ENCODE results near the gene RGS4. TPM values are rescaled to one million over a fixed set of nuclear protein-coding genes. Genes with fewer than 3 reads are reported as not detected.

RGS4 gene
- total and polyA plus RNA-seq, 2 of the 13 experiments (the other 11 are each of a cell fraction or from before 2014, with no cell fraction given), result not detected

DNA sequence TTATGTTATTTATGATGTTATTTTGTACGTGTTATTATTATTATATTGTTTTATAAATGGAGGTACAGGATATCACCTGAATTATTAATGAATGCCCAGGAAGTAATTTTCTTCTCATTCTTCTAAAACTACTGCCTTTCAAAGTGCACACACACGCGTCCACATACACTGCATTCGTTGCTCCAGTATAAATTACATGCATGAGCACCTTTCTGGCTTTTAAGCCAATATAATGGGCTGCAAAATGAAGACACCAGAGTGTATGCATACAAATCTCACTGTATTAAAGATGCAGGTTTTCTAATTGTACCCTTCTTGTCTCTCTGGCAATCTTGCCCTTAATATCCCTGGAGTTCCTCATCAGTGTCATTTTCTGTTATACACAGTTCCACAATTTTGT, 6.9 kb downstream of the RGS4 start:
- FAIRE-seq (no peak), ATAC-seq (no peak), DNase-seq (ENCODE audit: low spot score) (no peak)
- Histone ChIP-seq H3K9ac (ENCODE audit: insufficient read depth, low read depth, low read length) (no peak overlapping the region), H3K9me3 (ENCODE audit: low read length) (no peaks in the 10 kb centered on the region), H2AFZ (ENCODE audit: low read length) (no peak overlapping the region), H3K4me3 (replicated peaks in 1 of 3; ENCODE audit: insufficient read depth in 1 of 3, low read depth in 2 of 3, low read length in 3 of 3) (no peak overlapping the region), H3K4me2 (ENCODE audit: low read depth, low read length) (no peak overlapping the region), H3K27ac (ENCODE audit: extremely low read length, insufficient read depth, low read length) (no peak overlapping the region), H3K4me1 (ENCODE audit: insufficient read depth, low read length) (no peaks in the 10 kb centered on the region), H3K36me3 (replicated peaks in 1 of 2; ENCODE audit: control insufficient read depth in 1 of 2, insufficient read depth in 2 of 2, low read length in 2 of 2) (no peaks in the 10 kb centered on the region), H3K27me3 (ENCODE audit: control insufficient read depth in 1 of 2, insufficient read depth in 2 of 2, low read length in 2 of 2) (no peaks in the 10 kb centered on the region), H3K79me2 (ENCODE audit: insufficient read depth, low read length) (no peaks in the 10 kb centered on the region), H4K20me1 (ENCODE audit: insufficient read depth, low read length) (no peaks in the 10 kb centered on the region)
- ChIA-PET POLR2A (no interaction called here), CTCF (ENCODE audit: low intra/inter-chr PET ratio, low total read pairs) (no interaction called here)
- in situ Hi-C loops (cut with HindIII; ENCODE audit: extremely low pct_ligation_motif_present, low pct_unique_long_range_greater_than_20kb) (loop anchor here (10.0 kb wide), 1 partner anchor 191 kb away; no protein-coding TSS in a partner anchor), intact Hi-C loops (cut with micrococcal nuclease; ENCODE audit: unreplicated experiment) (no loop called here)
- no TSS peak for BruUV-seq (replicated peaks)
- 5% methylated on average over 4 of the region's 4 CpGs for WGBS (ENCODE audit: low lambda C conversion rate)
- TF ChIP-seq ZBTB3 (CRISPR knock-in tag; IDR thresholded peaks at IDR 0.05; ENCODE audit: borderline replicate concordance, low read depth) (no peak), MAFF (IDR thresholded peaks at IDR 0.05; ENCODE audit: low read depth, low read length) (no peak), ZNF841 (CRISPR knock-in tag; IDR thresholded peaks at IDR 0.05; ENCODE audit: borderline replicate concordance) (no peak), KMT2B (CRISPR knock-in tag; IDR thresholded peaks at IDR 0.05) (no peak), XRCC5 (optimal IDR thresholded peaks at IDR 0.05; ENCODE audit: low read length) (no peak), ZKSCAN1 (IDR thresholded peaks at IDR 0.05; ENCODE audit: low read length) (no peak), ZNF292 (CRISPR knock-in tag; IDR thresholded peaks at IDR 0.05; ENCODE audit: borderline replicate concordance, low read depth) (no peak), HNRNPL (IDR thresholded peaks at IDR 0.05; ENCODE audit: low read depth, low read length) (no peak)
- TF ChIP-seq, protein P1, sequence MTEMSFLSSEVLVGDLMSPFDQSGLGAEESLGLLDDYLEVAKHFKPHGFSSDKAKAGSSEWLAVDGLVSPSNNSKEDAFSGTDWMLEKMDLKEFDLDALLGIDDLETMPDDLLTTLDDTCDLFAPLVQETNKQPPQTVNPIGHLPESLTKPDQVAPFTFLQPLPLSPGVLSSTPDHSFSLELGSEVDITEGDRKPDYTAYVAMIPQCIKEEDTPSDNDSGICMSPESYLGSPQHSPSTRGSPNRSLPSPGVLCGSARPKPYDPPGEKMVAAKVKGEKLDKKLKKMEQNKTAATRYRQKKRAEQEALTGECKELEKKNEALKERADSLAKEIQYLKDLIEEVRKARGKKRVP (CRISPR knock-in tag; IDR thresholded peaks at IDR 0.05), result no peak
- TF ChIP-seq, protein P2, sequence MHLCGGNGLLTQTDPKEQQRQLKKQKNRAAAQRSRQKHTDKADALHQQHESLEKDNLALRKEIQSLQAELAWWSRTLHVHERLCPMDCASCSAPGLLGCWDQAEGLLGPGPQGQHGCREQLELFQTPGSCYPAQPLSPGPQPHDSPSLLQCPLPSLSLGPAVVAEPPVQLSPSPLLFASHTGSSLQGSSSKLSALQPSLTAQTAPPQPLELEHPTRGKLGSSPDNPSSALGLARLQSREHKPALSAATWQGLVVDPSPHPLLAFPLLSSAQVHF (CRISPR knock-in tag; IDR thresholded peaks at IDR 0.05), result no peak
- TF ChIP-seq, protein P3, sequence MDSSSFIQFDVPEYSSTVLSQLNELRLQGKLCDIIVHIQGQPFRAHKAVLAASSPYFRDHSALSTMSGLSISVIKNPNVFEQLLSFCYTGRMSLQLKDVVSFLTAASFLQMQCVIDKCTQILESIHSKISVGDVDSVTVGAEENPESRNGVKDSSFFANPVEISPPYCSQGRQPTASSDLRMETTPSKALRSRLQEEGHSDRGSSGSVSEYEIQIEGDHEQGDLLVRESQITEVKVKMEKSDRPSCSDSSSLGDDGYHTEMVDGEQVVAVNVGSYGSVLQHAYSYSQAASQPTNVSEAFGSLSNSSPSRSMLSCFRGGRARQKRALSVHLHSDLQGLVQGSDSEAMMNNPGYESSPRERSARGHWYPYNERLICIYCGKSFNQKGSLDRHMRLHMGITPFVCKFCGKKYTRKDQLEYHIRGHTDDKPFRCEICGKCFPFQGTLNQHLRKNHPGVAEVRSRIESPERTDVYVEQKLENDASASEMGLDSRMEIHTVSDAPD (CRISPR knock-in tag; IDR thresholded peaks at IDR 0.05), result no peak
- TF ChIP-seq, protein P4, sequence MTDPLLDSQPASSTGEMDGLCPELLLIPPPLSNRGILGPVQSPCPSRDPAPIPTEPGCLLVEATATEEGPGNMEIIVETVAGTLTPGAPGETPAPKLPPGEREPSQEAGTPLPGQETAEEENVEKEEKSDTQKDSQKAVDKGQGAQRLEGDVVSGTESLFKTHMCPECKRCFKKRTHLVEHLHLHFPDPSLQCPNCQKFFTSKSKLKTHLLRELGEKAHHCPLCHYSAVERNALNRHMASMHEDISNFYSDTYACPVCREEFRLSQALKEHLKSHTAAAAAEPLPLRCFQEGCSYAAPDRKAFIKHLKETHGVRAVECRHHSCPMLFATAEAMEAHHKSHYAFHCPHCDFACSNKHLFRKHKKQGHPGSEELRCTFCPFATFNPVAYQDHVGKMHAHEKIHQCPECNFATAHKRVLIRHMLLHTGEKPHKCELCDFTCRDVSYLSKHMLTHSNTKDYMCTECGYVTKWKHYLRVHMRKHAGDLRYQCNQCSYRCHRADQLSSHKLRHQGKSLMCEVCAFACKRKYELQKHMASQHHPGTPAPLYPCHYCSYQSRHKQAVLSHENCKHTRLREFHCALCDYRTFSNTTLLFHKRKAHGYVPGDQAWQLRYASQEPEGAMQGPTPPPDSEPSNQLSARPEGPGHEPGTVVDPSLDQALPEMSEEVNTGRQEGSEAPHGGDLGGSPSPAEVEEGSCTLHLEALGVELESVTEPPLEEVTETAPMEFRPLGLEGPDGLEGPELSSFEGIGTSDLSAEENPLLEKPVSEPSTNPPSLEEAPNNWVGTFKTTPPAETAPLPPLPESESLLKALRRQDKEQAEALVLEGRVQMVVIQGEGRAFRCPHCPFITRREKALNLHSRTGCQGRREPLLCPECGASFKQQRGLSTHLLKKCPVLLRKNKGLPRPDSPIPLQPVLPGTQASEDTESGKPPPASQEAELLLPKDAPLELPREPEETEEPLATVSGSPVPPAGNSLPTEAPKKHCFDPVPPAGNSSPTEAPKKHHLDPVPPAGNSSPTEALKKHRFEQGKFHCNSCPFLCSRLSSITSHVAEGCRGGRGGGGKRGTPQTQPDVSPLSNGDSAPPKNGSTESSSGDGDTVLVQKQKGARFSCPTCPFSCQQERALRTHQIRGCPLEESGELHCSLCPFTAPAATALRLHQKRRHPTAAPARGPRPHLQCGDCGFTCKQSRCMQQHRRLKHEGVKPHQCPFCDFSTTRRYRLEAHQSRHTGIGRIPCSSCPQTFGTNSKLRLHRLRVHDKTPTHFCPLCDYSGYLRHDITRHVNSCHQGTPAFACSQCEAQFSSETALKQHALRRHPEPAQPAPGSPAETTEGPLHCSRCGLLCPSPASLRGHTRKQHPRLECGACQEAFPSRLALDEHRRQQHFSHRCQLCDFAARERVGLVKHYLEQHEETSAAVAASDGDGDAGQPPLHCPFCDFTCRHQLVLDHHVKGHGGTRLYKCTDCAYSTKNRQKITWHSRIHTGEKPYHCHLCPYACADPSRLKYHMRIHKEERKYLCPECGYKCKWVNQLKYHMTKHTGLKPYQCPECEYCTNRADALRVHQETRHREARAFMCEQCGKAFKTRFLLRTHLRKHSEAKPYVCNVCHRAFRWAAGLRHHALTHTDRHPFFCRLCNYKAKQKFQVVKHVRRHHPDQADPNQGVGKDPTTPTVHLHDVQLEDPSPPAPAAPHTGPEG (CRISPR knock-in tag; IDR thresholded peaks at IDR 0.05), result no peak

Data from HepG2 (cell line).